ENCODE results near the gene CKAP2L.

DNA sequence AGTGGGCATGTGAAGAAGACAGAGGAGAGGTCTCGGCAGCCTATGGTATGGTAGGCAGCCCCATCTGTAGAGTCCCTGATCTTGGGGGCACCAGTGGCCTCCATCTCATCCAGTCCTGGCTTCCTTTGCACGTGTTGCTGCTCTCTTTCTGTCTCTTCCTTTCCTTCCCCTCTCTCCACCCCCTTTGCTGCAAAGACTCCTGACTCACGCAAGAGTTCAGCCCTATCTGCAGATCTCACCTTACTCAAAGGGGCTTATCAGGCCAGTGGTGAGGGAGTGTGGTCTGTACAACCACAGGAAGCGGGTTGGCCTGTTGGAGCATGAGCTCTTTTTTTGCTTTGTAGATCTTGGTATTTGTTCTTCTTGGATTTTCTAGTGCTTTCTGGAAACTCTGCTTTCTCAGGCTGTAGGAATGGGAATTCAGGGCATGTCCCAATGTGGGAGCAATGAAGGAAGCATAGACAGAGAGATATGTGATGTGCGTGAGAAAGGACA lies 58.2 kb downstream of the CKAP2L start:
- TF ChIP-seq, protein P1, sequence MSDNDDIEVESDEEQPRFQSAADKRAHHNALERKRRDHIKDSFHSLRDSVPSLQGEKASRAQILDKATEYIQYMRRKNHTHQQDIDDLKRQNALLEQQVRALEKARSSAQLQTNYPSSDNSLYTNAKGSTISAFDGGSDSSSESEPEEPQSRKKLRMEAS (CRISPR knock-in tag; IDR thresholded peaks at IDR 0.05) = peak; percentile 88
- no peak for TF ChIP-seq CBX8 (IDR thresholded peaks at IDR 0.05; ENCODE audit: borderline replicate concordance, extremely low read depth, low read depth, low read length, poor library complexity, severe bottlenecking)
- TF ChIP-seq MBD2 (IDR thresholded peaks at IDR 0.05; ENCODE audit: borderline replicate concordance, low read depth) = peak; percentile 92
- TF ChIP-seq POLR2AphosphoS5 (IDR thresholded peaks at IDR 0.05; ENCODE audit: control insufficient read depth, insufficient read depth, low read depth, low read length) = peak; percentile 96
- TF ChIP-seq POLR2AphosphoS2 (IDR thresholded peaks at IDR 0.05; ENCODE audit: low read length) = no peak
- TF ChIP-seq SNIP1 (IDR thresholded peaks at IDR 0.05; ENCODE audit: low read depth) = no peak
- TF ChIP-seq EZH2 (IDR thresholded peaks at IDR 0.05; ENCODE audit: borderline replicate concordance, low read depth, low read length) = no peak
- TF ChIP-seq TCF7 (IDR thresholded peaks at IDR 0.05; ENCODE audit: borderline replicate concordance) = peak; percentile 96
- peak in 1 of 3 experiments; percentile 3; a peak in 1 of 6 replicates for TF ChIP-seq CTCF (IDR thresholded peaks at IDR 0.05 in 2 of 3, conservative IDR thresholded peaks at IDR 0.05 in 1 of 3; ENCODE audit: insufficient read depth in 2 of 3, low read depth in 1 of 3, low read length in 3 of 3)
- TF ChIP-seq EGR1 (conservative IDR thresholded peaks at IDR 0.05) = peak; percentile 55; the same call in 1 of the 2 replicates
- TF ChIP-seq ETV6 (IDR thresholded peaks at IDR 0.05; ENCODE audit: borderline replicate concordance in 1 of 2, low read depth in 2 of 2, low read length in 1 of 2) = peak in 1 of 2 experiments; percentile 59; a peak in 1 of 4 replicates
- no peak for TF ChIP-seq ETV6 (CRISPR knock-in tag; IDR thresholded peaks at IDR 0.05; ENCODE audit: borderline replicate concordance)
- peak; percentile 77 for TF ChIP-seq PHB2 (IDR thresholded peaks at IDR 0.05; ENCODE audit: low read depth)
- no peak for TF ChIP-seq ZNF274 (IDR thresholded peaks at IDR 0.05; ENCODE audit: borderline replicate concordance, low read depth, low read length)
- TF ChIP-seq HCFC1 (IDR thresholded peaks at IDR 0.05; ENCODE audit: low read depth, low read length) = peak; percentile 43; the same call in 1 of the 2 replicates
